HG02571 (cell line): Measurements from ENCODE around the gene CASD1.

Experiments
- ATAC-seq: cut with Tn5 transposase; IDR thresholded peaks from one replicate; pipeline ENCODE4 v1.9.1; 2021; ENCODE audit warnings: mild to moderate bottlenecking, moderate library complexity; ENCODE audit not compliant: unreplicated experiment

Gene CASD1

GRCh38 chr7:94579470-94579869 lies 69.9 kb downstream of the CASD1 start:
- ATAC-seq: no peak

GRCh38 chr7:94580601-94581000 lies 71.0 kb downstream of the CASD1 start:
- ATAC-seq: no peak

- ATAC-seq: no peak
Observed at GRCh38 chr7:94584113-94584512, 74.5 kb downstream of the CASD1 start.

- ATAC-seq: no peak
Observed at GRCh38 chr7:94588075-94588474, 78.5 kb downstream of the CASD1 start.

- ATAC-seq: no peak
Observed at GRCh38 chr7:94590526-94591162, 81.0 kb downstream of the CASD1 start.

GRCh38 chr7:94591176-94591575 lies 81.6 kb downstream of the CASD1 start:
- no peak for ATAC-seq

GRCh38 chr7:94594882-94595281 lies 85.3 kb downstream of the CASD1 start:
- no peak for ATAC-seq

GRCh38 chr7:94595717-94596116 lies 86.1 kb downstream of the CASD1 start:
- ATAC-seq: no peak

- no peak for ATAC-seq
Observed at GRCh38 chr7:94600267-94600666, 90.7 kb downstream of the CASD1 start.

- ATAC-seq: no peak
Observed at GRCh38 chr7:94602181-94602580, 92.6 kb downstream of the CASD1 start.

- no peak for ATAC-seq
Observed at GRCh38 chr7:94605031-94605430, 95.4 kb downstream of the CASD1 start.
